ENCODE measurements around the gene ATP11A. TPM values are rescaled to one million over a fixed set of nuclear protein-coding genes. Genes with fewer than 3 reads are reported as not detected.

The ATP11A gene
- total and polyA plus RNA-seq, 10 of the 15 experiments (the other 5 are each of a cell fraction or from before 2014, with no cell fraction given), result 1.4 to 69.6 (median 14.4) TPM

GRCh38 chr13:112869202-112870050 is 179.6 kb downstream of the ATP11A start:
- CTCF ChIA-PET, result no interaction called here
- RAD21 ChIA-PET (ENCODE audit: unreplicated experiment), result no interaction called here
- no peak overlapping the region for H3K4me2 ChIP-seq (ENCODE audit: control insufficient read depth, insufficient read depth)
- H3K9ac ChIP-seq (ENCODE audit: control insufficient read depth, insufficient read depth, low read length), result no peak overlapping the region
- no TSS peak for BruUV-seq (replicated peaks)
- SMC1A ChIA-PET (ENCODE audit: uncharacterized antibody, unreplicated experiment), result interaction anchor here (1.5 kb wide), 1 partner anchor 67 kb away, joined by 3 read pairs; no protein-coding TSS in a partner anchor
- peaks cover 23% of the 10 kb centered on the region for H3K4me1 ChIP-seq (ENCODE audit: control insufficient read depth, insufficient read depth, low read length)
- no peak overlapping the region for H3K27ac ChIP-seq (ENCODE audit: control insufficient read depth, insufficient read depth)
- intact Hi-C loops (cut with micrococcal nuclease; ENCODE audit: unreplicated experiment), result loop anchor here (5.0 kb wide), 1 partner anchor 102 kb away; no protein-coding TSS in a partner anchor
- POLR2A ChIA-PET, result no interaction called here
- TF ChIP-seq DPF2 (IDR thresholded peaks at IDR 0.05), result no peak
- no peak for TF ChIP-seq POLR2AphosphoS2 (IDR thresholded peaks at IDR 0.05; ENCODE audit: low read depth, low read length)
- no peak for TF ChIP-seq HDGF (IDR thresholded peaks at IDR 0.05)
- TF ChIP-seq JUNB (IDR thresholded peaks at IDR 0.05), result no peak
- TF ChIP-seq ATF7 (IDR thresholded peaks at IDR 0.05; ENCODE audit: low read depth), result no peak
- no peak for TF ChIP-seq BMI1 (IDR thresholded peaks at IDR 0.05; ENCODE audit: borderline replicate concordance)
- TF ChIP-seq ATF2 (IDR thresholded peaks at IDR 0.05; ENCODE audit: low read length), result no peak
- TF ChIP-seq CUX1 (IDR thresholded peaks at IDR 0.05; ENCODE audit: insufficient replicate concordance, low read depth, low read length), result no peak
- no peak for TF ChIP-seq CEBPB (IDR thresholded peaks at IDR 0.05; ENCODE audit: borderline replicate concordance in 1 of 2, low read depth in 2 of 2, low read length in 2 of 2)
- no peak for TF ChIP-seq SUZ12 (IDR thresholded peaks at IDR 0.05; ENCODE audit: unreplicated experiment)
- no peak for TF ChIP-seq NR2F1 (conservative IDR thresholded peaks at IDR 0.05)
- no peak for TF ChIP-seq ZBED1 (IDR thresholded peaks at IDR 0.05; ENCODE audit: borderline replicate concordance)
- H4K20me1 ChIP-seq (ENCODE audit: control insufficient read depth, insufficient read depth), result no peaks in the 10 kb centered on the region
- no peak overlapping the region for H2AFZ ChIP-seq (ENCODE audit: control insufficient read depth, low read depth, low read length)
- ATAC-seq, result no peak
- DNase-seq (ENCODE audit: low read depth, low spot score), result no peak
- no peaks in the 10 kb centered on the region for H3K9me3 ChIP-seq (replicated peaks; ENCODE audit: control insufficient read depth, insufficient read depth, low read length)
- WGBS (ENCODE audit: insufficient coverage, insufficient replicate concordance, low lambda C conversion rate, missing lambda C conversion rate), result 84% methylated on average over 15 of the region's 15 CpGs
- in situ Hi-C loops (cut with MboI), result loop anchor here (5.0 to 25.0 kb wide), 3 partner anchors 177 to 1407 kb away; partner anchors contain the start of gene ATP11A
- H3K79me2 ChIP-seq (ENCODE audit: control insufficient read depth, insufficient read depth, low read length), result no peaks in the 10 kb centered on the region
- peaks cover 2 to 6% of the 10 kb centered on the region in 2 experiments; a peak in 1 of 4 replicates for H3K36me3 ChIP-seq (ENCODE audit: control insufficient read depth in 2 of 2, insufficient read depth in 2 of 2, low read length in 1 of 2)
- H3K4me3 ChIP-seq, result no peak overlapping the region
- H3K27me3 ChIP-seq (replicated peaks in 1 of 2; ENCODE audit: control insufficient read depth in 2 of 2, insufficient read depth in 2 of 2, low read length in 1 of 2), result no peaks in the 10 kb centered on the region
- FAIRE-seq, result no peak

All from GM12878 (cell line).